Cardiac fibroblast (primary cell): Measurements from ENCODE around the gene CAMSAP1.

ENCODE experiments used
- DNase-seq, 2 donors: peaks; one replicate each; pipeline versions ENCODE4 v3.0.0 to v3.0.0-alpha.2; 2010; ENCODE audit warnings: low read depth in 2 of 2
- H3K4me3 ChIP-seq, 2 donors: replicated peaks in 1 of 2; 1 replicate in 1 of 2; 2 replicates in 1 of 2; pipeline ENCODE4 v1.5.1; 2011; ENCODE audit warnings: low read depth in 2 of 2, low read length in 2 of 2, mild to moderate bottlenecking in 2 of 2, moderate library complexity in 1 of 2
- CTCF ChIP-seq: IDR thresholded peaks from one replicate; pipeline ENCODE4 v1.5.1; 2011; ENCODE audit warnings: low read depth, mild to moderate bottlenecking, low read length, inconsistent platforms

CAMSAP1 gene

GRCh38 chr9:135887021-135887507, 20.3 kb downstream of the CAMSAP1 start:
- TF ChIP-seq CTCF = no peak
- no peak overlapping the region for H3K4me3 ChIP-seq
- peak in 1 of 2 donors; percentile 32 for DNase-seq

- no peak for TF ChIP-seq CTCF
- DNase-seq = no peak
- no peak overlapping the region for H3K4me3 ChIP-seq
These were observed 21.0 kb downstream of the CAMSAP1 start for GRCh38 chr9:135886147-135886981.

GRCh38 chr9:135885100-135885853, 22.1 kb downstream of the CAMSAP1 start:
- DNase-seq = peak in 1 of 2 donors; percentile 63
- TF ChIP-seq CTCF = no peak
- H3K4me3 ChIP-seq = no peak overlapping the region

- no peak overlapping the region for H3K4me3 ChIP-seq
- no peak for TF ChIP-seq CTCF
- peak; percentile 39 to 65 for DNase-seq
These were observed 22.9 kb downstream of the CAMSAP1 start for GRCh38 chr9:135884328-135885035.

- TF ChIP-seq CTCF = no peak
- DNase-seq = no peak
- no peak overlapping the region for H3K4me3 ChIP-seq
These were observed 23.8 kb downstream of the CAMSAP1 start for GRCh38 chr9:135883410-135884089.

- DNase-seq = no peak
- no peak for TF ChIP-seq CTCF
- no peak overlapping the region for H3K4me3 ChIP-seq
These were observed 25.3 kb downstream of the CAMSAP1 start for GRCh38 chr9:135882011-135882410.
